HG03103 (cell line): Measurements from ENCODE around the gene USP10.

Source experiments
- ATAC-seq: cut with Tn5 transposase; IDR thresholded peaks from one replicate; pipeline ENCODE4 v1.9.1; 2021; ENCODE audit warnings: low read depth; ENCODE audit not compliant: unreplicated experiment

Gene USP10

DNA sequence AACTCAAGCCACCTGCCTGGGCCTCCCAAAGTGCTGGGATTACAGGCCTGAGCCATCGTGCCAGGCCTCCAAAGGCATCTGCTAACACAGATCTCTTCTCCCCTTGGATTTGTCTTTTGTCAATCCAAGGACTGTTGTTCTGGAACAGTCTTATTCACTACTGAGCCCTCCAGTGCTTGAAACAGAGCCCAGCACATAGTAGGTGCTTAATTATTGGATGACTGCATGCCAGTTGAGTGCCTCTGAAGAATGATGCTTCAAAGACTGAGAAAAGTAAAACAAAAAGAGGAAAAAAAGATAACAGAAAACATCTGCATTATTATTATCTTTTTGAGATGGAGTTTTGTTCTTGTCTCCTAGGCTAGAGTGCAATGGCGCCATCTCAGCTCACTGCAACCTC is 118.3 kb downstream of the USP10 start:
- no peak for ATAC-seq

DNA sequence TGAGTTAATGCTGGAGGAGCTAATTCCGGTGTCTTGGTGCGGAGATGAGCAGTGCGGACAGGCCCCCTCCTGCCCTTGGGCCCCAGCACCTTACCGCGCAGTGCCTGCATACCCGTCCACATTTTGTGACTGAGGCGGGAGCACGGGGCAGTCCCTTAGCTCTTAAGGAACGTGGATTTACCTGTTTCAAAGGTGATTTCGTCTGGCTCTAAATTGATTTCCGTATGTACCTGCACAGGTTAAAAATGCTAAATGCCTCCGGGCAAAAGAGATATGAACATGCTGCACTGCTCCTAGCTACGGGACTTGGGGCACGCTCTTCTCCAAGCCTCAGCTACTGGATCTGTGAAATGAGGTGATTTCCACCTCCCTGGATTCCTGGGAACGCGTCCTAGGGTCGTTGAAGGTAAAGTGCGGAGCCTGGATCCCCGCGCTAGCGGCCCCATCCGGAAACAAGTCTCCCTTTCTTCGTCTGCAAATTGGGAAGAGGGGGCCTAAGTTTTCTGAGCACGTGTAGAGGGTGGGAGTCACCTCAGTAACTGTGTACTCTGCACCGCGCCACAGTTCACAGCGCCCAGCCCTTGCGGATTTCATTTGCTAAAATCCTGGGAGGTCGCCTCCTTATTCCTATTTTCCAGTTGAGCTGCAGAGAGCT is 119.3 kb downstream of the USP10 start:
- no peak for ATAC-seq

DNA sequence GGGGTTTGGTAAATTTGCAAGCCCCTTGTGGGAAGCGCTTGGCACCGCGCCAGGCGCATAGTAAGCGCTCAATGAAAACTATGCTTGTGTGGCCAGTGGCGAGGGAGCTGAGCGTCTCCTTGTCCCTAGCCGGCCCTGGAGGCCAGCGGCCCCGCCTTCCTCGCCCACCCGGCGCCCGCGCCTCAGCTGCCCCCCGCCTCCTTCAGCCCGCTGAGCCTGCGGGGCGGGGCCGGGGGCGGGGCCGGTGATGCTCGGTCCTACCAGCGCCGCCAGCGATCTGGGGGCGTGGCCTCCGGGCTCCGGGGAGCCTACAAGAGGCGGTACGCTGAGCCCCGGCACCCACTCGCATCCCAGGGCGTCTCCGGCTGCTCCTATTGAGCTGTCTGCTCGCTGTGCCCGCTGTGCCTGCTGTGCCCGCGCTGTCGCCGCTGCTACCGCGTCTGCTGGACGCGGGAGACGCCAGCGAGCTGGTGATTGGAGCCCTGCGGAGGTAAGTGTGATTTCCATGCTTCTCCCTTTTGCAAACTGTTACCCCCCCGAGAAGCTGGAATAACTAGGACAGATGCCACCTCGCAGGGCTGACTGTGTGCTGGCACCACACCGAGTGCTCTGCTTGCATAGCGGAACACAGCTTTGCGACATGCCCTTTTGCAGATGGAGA is 120.0 kb downstream of the USP10 start, which contains the start of gene CRISPLD2:
Gene CRISPLD2 (plus strand): TSS at position 342 of the 661 bp plus-strand sequence. CDS start 18,511 bp downstream, outside the sequence.
- ATAC-seq: no peak

DNA sequence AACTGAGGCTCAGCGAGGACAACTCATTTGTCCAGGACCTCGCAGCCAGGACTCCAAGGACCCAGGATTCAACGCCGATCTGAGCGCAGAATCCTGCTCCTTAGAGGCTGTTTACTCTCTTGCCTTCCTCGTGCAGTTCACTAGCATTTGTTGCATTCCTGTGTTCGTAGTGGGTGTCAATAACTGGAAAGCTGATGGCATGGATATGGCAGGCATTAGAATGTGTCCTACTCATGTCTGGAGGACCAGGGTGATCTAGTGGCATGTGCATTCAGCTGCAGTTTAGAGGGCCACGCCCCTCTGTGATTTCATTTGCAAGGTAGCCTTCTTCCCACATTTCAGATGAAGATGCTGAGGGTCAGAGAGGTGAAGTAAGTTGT is 120.5 kb downstream of the USP10 start:
- ATAC-seq: no peak

DNA sequence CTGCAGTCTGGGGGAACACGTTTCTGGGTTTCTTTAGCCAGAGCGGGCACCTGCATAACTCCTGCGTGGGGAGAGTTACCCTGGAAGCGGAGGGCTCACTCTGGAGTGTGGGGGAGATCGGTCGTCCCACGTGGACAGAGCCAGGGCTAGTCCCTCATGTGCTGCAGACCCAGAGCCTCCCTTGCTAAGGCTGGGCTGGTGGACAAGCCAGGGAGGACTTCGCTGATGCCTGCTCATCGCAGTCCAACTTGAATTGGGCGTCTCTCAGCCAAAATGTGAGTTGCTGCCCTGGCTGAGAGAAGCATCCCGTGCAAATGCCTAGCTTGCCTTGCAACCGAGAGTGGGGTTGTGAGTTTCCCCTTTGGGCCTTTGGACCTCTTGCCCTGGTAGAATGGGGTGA is 121.0 kb downstream of the USP10 start:
- no peak for ATAC-seq

DNA sequence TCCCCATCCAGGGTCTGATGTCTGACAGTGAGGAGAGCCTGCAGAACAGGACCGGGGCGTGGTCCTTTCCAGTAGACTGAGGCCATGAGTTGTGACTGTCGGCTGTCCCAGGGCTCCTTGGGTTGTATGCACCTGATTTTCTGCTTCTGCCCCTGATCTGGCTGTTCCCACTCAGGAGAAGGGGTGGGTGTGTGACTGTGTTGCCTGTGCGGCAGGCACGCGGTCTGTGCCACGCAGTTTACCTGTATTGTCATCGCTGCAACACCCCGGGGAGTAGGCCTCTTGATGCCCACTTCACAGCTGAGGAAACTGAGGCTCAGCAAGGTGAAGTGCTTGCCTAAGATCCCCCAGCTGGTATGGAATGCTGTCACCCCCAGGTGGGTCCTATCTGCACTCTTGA is 121.4 kb downstream of the USP10 start:
- ATAC-seq: no peak

DNA sequence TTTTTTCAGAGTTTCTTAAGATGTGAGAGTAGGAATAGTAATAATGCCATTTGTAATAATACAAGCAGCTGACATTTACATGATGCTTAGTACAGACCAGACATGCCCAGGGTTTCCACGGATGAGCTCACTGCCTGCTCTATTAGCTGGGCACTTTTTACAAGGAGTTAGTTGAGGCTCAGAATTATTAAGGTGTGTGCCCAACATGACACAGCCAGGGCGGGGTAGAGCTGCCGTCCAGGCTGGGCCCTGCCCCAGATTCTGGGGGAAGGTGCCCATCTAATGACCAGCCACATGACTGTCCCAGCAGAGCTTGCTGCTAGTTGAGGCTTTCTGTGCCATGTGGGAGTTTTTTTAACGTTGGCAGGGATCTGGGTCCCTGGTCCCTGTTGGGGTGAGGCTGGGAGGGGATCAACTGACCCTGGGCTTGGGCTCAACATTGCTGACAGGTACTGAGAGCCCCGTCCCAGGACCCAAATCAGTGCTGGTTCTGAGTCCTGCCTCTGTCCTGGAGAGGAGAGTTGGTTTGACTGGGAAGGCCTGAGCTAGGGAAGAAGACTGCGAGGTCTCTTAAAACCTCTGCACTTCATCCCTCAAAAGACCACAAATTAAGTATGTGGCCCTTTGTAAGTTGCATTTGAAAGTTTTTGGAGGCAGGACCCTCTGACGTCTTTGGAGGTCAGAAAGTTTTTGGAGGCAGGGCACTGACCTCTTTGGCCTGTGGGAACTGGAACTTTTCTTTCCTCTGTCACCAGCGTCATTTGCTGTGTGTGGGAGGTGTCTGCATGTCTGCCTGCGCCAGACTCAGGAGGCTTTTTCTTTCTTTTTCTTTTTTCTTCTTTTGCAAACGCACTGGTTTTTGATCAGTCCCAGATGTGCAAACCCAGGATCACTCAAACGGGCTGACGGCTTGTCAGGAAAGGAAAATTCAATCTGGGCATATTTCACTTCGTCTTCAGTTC is 122.2 kb downstream of the USP10 start:
- no peak for ATAC-seq

DNA sequence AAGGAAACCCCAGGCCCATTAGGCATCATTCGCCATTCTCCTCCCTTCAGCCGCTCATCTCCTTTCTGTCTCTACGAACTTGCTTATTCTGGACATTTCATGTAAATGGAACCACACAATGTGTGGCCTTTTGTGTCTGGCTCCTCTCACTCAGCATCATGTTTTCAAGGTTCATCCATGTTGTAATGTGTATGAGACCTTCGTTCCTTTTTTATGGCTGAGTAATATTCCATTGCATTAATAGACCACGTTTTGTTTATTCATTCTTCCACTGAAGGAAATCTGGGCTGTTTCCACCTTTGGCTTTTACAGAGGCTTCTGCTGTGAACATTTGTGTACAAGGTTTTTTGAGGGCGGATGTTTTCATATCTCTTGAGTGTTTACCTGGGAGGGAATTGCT is 123.2 kb downstream of the USP10 start:
- no peak for ATAC-seq

DNA sequence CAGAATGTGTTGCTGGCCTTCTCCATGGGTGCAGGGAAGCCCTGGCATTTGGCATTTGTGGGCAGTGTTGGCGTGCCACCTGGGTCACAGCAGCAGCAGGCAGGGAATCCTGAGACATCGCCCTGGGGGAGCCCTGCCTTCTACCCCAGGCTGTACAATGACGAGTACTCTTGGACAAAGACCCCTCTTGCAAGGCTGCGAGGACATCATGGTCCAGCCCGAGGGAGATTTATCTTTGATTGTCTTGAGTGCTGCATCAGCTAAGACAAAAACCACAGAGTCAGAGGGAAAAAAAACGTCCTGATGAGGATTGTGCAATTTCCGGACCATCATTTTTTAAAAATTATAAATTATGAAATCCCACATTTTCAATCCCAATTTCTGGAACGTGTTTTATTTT is 123.7 kb downstream of the USP10 start:
- ATAC-seq: no peak

DNA sequence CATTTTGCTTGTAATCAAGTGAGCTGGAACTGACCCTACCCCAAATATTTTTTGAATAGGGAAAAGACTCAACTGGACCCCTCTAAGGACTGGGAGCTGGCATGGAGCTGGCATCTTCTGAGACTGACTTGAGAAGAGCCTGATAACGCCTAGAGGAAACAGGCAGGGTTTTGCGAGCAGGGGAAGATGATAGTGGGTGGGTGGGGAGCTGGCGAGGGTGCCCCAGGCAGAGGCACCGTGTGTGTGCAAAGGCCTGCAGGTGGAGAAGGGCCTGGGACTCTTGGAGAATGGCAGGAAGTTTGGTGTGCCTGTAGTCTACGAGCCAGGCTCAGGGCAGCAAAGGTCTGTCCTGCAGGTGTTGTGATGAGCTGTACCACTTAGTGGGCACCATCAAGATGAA is 124.1 kb downstream of the USP10 start:
- no peak for ATAC-seq

DNA sequence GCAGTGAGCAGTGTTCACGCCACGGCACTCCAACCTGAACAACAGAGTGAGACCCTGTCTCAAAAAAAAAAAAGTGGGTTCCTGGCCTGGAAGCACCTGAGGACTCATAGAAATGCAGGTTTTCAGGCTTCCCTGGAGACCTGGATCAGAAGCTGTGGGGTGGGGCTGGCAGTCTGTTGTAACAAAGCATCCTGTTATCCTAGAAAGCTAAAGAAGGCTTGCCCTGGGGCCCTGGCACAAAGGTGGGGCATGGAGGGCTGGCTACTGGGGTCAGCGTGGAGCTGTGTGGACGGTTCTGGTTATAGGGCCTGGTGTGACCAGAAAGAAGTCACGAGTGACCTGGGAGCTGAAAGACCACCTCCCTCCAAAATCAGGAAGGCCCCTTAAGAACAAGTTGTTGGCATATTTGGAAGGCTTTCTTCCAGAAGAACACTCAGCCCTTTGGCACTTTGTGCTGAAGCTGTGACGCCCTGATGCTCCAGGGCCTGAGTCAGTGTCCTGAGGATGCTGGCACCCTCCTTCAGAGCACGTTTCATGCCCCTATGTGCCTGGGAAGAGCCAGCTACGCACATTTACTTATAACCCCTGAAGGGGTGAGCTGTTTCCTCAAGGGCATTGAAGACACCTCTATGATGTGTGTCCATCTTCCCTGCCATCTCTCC is 126.2 kb downstream of the USP10 start:
- ATAC-seq: no peak

DNA sequence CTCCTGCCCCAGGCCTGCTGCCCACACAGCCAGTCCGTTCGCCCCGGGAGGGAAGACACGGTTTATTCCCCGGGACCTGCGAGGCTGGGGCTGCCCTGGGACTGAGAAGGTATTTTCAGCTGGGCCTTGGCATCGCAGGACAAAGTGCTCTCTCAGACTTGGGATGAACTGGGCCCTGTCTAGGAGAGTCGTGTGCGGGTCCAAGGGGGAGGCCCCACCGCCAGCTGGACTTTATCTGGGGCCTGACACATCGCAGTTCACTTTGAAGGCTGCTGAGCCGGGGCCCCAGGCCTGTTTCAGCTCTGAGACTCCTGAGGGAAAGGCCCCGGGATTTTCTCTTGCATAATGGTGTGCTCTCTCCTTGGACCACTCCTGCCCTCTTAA is 126.8 kb downstream of the USP10 start:
- no peak for ATAC-seq

DNA sequence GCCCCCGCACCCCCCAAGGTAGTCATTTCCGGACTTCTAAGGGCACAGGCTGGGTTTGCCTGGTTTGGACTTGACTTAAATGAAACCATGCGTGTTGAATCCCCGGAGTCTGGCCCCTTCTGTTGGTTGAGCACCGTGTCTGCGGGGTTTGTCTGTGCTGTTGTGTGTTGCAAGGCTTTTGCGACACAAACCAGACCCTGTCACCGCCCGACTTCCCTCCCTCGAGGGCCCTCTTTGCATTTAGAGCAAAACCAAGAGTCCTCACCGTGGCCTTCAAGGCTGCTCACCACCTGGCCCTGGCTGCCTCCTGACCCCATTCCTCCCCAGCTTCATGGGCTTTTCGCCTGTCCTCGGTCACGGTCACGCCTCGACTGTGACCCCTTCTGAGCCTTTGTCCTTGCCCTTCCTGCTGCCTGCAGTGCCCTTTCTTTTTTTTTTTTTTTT is 127.4 kb downstream of the USP10 start:
- ATAC-seq: no peak

DNA sequence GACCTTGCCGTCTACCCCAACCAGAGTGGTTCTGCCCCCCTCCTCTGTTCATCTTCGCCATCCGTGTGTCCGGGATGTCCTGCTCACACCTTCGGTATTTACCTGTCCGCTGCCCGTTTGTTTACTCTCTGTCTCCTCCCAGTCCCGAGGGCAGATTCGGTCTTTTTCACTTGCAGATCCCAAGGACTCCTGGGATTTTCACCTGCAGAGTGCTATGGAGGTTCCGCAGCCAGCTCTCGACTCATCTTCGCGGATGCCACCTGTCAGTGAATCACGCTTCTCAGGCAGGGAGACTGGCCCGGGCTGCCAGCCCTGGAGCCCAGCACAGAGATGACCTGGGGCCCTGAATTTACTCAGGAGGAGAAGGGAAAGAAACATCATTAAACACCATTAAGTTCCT is 128.1 kb downstream of the USP10 start:
- no peak for ATAC-seq

DNA sequence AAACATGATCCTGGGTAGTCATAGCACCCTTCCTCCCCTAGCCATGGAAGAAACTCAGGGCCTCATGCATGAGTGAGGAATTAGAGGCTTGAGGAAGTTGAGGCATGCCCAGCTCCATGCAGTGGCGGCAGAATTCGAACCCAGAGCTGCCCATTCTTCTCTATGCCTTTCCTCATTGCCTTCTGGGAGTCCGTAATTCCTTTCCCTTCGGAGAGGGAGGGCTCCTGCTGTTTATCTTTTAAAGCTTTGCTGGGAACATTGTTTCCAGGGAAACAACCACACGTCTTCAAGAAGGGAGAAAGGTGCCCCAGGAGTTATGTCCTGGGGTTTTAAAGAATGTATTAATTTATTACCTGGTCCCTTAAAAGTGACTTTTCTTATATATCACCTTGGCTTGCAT is 128.5 kb downstream of the USP10 start:
- no peak for ATAC-seq
